Ectodermal cell (in vitro differentiated cells): ENCODE measurements around the gene DZANK1.

Experiments
- H3K27ac ChIP-seq: 2 replicates; pipeline ENCODE4 v1.7.0; 2013; ENCODE audit warnings: mild to moderate bottlenecking, low read depth, low read length; ENCODE audit not compliant: insufficient read depth, poor library complexity, severe bottlenecking
- H3K27me3 ChIP-seq: 2 replicates; pipeline ENCODE4 v1.7.0; 2013; ENCODE audit warnings: mild to moderate bottlenecking, low read length; ENCODE audit not compliant: insufficient read depth, control insufficient read depth, poor library complexity, severe bottlenecking
- H3K36me3 ChIP-seq: one replicate; pipeline ENCODE4 v1.7.0; 2013; ENCODE audit warnings: low read length; ENCODE audit not compliant: control insufficient read depth, insufficient read depth
- H3K4me1 ChIP-seq: one replicate; pipeline ENCODE4 v1.7.0; 2013; ENCODE audit warnings: low read length; ENCODE audit not compliant: control insufficient read depth, insufficient read depth
- H3K4me3 ChIP-seq: 2 replicates; pipeline ENCODE4 v1.7.0; 2013; ENCODE audit warnings: low read depth, low read length, control low read depth; ENCODE audit not compliant: insufficient read depth
- H3K9me3 ChIP-seq: 2 replicates; pipeline ENCODE4 v1.7.0; 2013; ENCODE audit warnings: mild to moderate bottlenecking, low read length, moderate library complexity; ENCODE audit not compliant: control insufficient read depth
- whole genome bisulfite sequencing, 2 experiments: methylation state at CpG; one replicate each; pipeline ENCODE4 v1.1.7; 2013; ENCODE audit warnings: missing lambda C conversion rate in 2 of 2; 5-methylcytosine and 5-hydroxymethylcytosine counted together

Gene DZANK1

DNA sequence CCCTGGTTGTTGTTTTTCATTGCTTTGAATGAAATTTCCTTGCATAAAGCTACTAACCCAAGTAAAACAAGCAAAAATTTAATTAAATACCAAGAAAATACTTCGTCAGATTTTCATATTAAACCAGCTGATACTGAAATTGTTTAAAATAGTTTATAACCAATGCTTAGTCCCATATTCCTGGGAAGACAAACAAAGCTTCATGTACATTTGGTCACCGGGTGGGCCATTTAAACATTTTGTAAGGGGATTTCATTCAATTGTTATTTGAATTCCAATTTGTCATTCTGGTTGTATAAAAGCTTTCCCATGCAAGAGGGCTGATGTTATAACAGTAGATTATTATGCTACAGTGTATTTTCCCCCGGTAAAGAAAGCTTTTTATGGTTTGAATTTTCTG is 30.8 kb upstream of the DZANK1 start:
- peak overlapping the region; percentile 86 for H3K27ac ChIP-seq
- H3K4me1 ChIP-seq: peaks cover 9% of the 10 kb centered on the region
- H3K27me3 ChIP-seq: no peaks in the 10 kb centered on the region
- peak overlapping the region; percentile 89 for H3K4me3 ChIP-seq
- whole genome bisulfite sequencing, 2 experiments: 83 to 99% methylated on average over 1 to 3 of the region's 3 CpGs
- peaks cover 11% of the 10 kb centered on the region for H3K36me3 ChIP-seq
- H3K9me3 ChIP-seq: no peaks in the 10 kb centered on the region

DNA sequence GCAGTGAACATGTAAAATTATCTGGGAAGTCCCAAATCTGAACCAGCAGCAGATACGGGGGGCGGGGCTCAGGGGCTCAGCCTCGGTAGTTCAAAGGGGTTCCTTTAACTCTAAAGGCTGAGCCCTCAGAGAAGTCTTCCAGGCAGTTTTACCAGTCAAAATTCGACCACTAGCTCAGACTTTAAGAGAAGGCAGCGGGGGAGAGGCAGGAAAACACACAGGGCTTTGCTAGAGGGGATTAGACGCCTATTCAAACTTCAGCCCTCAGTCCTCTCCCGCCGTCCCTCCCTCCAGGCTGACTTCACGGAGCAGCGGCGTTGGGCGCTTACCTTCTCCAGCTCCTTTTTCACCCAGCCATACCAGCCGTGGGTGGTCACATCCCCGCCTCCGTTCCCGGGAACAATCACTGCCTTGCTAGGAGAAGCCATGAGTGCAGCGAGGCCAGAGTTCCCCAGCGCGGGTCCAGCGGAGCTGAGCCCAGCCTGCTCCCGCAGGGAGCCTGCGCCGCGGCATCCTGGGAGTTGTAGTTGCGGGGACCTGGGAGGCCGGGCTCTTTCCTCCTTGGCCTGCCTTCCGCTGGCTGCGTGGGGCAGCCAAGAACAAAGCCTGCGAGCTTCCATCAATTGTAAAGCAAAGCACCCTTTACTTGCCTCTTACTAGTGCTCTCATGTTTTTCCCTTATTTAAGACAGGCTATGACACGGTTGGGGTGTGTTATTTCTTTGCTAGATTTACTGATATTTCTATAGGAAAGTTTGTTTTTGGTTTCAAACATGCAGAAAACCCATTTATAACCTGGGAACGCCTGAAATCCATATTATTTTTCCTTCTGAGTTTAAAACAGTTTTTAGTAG is 30.1 kb upstream of the DZANK1 start, which contains the start of gene RBBP9:
TSS of gene RBBP9 (minus strand) at position 486 of the 853 bp plus-strand sequence. CDS start at position 428, 58 bp downstream.
- Histone ChIP-seq H3K9me3 (no peaks in the 10 kb centered on the region), H3K4me3 (peak within 1 kb of the TSS; percentile 89), H3K36me3 (peaks cover 13% of the 10 kb centered on the region), H3K4me1 (peaks cover 9% of the 10 kb centered on the region), H3K27me3 (no peaks in the 10 kb centered on the region), H3K27ac (peak within 1 kb of the TSS; percentile 86)
- 0 to 4% methylated on average over 29 to 31 of the region's 31 CpGs for WGBS, 2 experiments

DNA sequence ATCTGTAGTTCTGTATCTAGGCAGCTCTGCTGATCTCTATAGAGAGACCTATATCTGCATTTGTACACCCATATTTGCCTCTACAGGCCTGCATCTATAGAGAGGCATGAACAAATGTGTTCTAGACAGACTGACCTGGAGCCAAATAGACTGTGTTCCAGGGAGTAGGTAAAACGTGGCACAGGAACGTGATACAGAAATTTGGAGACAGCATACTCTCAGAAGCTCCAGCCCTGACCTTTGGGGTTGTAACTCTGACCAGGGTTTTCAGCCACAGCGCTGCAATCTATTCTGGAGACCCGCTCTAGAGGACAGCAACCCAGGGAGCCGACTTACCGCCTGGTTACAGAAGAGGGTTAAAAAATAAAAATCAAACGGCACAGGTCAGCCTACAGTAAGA is 29.2 kb upstream of the DZANK1 start:
- H3K9me3 ChIP-seq: no peaks in the 10 kb centered on the region
- H3K36me3 ChIP-seq: peaks cover 13% of the 10 kb centered on the region
- peak overlapping the region; percentile 89 for H3K4me3 ChIP-seq
- H3K27ac ChIP-seq: no peak overlapping the region
- H3K4me1 ChIP-seq: peaks cover 9% of the 10 kb centered on the region
- H3K27me3 ChIP-seq: no peaks in the 10 kb centered on the region
- 53 to 55% methylated on average over 7 of the region's 7 CpGs for WGBS, 2 experiments

DNA sequence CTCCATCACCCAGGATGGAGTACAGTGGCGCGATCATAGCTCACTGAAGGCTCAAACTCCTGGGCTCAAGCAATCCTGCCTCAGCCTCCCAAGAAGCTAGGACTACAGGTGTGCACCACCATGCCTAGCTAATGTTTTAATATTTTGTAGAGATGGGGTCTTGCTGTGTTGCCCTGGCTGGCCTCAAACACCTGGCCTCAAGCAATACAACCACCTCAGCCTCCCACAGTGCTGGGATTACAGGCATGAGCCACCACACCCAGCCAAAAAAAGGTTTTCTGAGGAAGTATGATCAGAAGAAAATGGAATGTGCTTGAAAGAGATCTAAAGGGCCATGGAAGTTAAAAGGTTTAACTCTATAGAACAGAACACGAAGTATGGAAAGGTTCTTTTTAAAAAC is 21.5 kb upstream of the DZANK1 start:
- H3K4me1 ChIP-seq: no peaks in the 10 kb centered on the region
- no peak overlapping the region for H3K4me3 ChIP-seq
- H3K27ac ChIP-seq: no peak overlapping the region
- H3K36me3 ChIP-seq: peaks cover 15% of the 10 kb centered on the region
- H3K27me3 ChIP-seq: no peaks in the 10 kb centered on the region
- no peaks in the 10 kb centered on the region for H3K9me3 ChIP-seq
- 96 to 97% methylated on average over 3 of the region's 3 CpGs for WGBS, 2 experiments

DNA sequence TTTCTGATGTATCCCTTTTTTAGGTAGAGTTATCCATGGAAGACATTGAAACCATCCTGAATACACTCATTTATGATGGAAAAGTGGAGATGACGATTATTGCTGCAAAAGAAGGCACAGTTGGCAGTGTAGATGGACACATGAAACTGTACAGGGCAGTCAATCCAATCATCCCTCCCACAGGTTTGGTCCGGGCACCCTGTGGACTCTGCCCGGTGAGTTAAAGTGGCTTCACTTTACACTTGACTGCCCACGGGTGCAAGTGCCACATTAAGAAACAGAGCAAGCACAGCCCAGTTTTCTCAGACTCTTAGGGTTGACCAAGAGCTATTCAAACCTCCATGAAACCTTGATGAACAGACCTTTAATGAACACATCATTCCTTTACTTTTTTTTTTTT is 14.8 kb upstream of the DZANK1 start:
- WGBS, 2 experiments: 96 to 97% methylated on average over 4 of the region's 4 CpGs
- no peak overlapping the region for H3K4me3 ChIP-seq
- peaks cover 27% of the 10 kb centered on the region for H3K36me3 ChIP-seq
- H3K9me3 ChIP-seq: no peaks in the 10 kb centered on the region
- H3K27ac ChIP-seq: no peak overlapping the region
- no peaks in the 10 kb centered on the region for H3K27me3 ChIP-seq
- no peaks in the 10 kb centered on the region for H3K4me1 ChIP-seq

DNA sequence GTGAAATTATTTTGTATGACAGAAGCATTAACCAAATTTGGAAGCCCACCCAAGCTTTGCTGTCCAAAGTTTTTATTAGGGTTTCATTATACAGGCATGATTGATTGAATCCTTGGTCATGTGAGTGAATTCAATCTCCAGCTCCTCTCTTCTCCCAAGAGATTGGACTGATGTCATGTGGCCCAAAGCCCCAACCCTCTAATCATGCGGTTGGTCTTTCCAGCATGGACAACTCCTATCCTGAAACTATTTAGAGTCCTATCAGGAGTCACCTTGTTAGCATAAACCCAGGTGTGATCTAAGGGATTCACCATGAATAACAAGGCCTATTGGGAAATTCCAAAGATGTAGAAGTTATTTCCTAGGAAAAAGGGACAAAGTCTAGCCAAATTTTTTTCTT is 11.0 kb upstream of the DZANK1 start:
- Histone ChIP-seq H3K4me1 (no peaks in the 10 kb centered on the region), H3K9me3 (no peaks in the 10 kb centered on the region), H3K36me3 (peaks cover 21% of the 10 kb centered on the region), H3K27ac (no peak overlapping the region), H3K27me3 (no peaks in the 10 kb centered on the region), H3K4me3 (no peak overlapping the region)
- WGBS, 2 experiments: 92 to 95% methylated on average over 1 of the region's 1 CpG

DNA sequence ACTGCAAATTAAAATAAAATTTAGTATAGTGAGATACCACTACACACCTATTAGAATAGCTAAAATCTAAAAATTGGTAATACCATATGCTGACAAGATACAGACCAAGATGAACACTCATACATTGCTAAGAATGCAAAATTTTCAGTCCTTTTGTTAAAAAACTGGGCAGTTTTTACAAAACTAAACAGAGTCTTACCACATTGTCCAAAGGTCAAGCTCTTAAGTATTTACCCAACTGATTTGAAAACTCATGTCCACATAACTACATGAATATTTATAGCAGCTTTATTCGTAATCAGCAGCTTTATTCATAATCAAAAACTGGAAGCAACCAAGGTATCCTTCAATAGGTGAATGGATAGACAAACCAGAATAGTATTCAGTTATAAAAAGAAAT is 10.4 kb upstream of the DZANK1 start:
- H3K4me1 ChIP-seq: no peaks in the 10 kb centered on the region
- 80 to 100% methylated on average over 1 of the region's 1 CpG for WGBS, 2 experiments
- H3K36me3 ChIP-seq: peaks cover 21% of the 10 kb centered on the region
- H3K9me3 ChIP-seq: no peaks in the 10 kb centered on the region
- H3K4me3 ChIP-seq: no peak overlapping the region
- H3K27ac ChIP-seq: no peak overlapping the region
- H3K27me3 ChIP-seq: no peaks in the 10 kb centered on the region

DNA sequence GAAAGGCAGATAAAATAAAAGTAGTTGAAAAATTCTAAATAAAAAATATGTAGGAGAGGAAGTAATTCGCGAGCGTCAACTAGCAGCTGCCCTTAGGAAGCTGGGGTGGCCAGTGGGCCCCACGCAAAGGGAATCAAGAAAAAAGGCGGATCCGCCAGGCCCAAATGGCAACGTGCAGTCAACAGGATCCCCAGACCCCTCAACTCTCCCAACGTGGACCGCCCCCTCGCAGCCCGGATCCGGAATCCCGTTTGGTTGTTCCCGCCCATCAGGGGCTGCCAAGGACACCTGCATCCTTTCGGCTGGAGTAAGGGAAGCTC is 296 bp downstream of the DZANK1 start:
- H3K4me1 ChIP-seq: peaks cover 4% of the 10 kb centered on the region
- H3K27ac ChIP-seq: peak overlapping the region; percentile 100
- 0% methylated on average over 15 of the region's 15 CpGs for WGBS, 2 experiments
- no peaks in the 10 kb centered on the region for H3K9me3 ChIP-seq
- H3K36me3 ChIP-seq: peaks cover 4% of the 10 kb centered on the region
- H3K27me3 ChIP-seq: no peaks in the 10 kb centered on the region
- H3K4me3 ChIP-seq: peak overlapping the region; percentile 100

DNA sequence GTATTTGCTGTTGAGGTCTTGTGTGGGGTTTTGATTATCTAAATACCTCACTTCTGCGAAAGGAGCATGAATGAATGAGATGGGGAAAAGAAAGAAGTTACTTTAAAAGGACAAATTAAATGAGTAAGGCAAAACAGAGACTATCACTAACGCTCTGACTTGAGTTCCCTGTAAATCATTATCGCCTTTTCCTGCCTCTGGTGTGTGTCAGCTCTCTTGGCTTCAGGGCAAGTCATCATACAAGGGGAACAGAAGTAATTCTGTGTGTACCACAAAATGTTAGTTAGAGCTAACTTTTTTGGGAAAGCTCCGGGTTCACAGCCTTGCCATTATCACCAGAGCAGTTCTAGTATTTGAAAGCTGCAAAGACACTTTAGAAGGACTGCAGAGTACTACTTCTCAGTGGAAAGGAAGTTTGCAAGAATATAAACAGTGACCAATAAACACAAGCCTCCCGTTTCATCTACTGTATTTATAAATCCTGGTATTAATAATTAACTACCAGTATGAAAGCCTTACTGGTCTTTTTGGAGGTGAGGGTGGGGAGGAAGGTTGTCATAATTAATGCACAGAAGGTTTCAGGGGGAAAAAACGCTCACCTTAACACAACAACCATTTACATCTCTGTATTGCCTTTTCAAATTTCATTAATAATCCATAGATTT is 1.2 kb downstream of the DZANK1 start:
- Histone ChIP-seq H3K4me1 (peaks cover 4% of the 10 kb centered on the region), H3K9me3 (no peaks in the 10 kb centered on the region), H3K4me3 (peak overlapping the region; percentile 100), H3K36me3 (peaks cover 2% of the 10 kb centered on the region), H3K27ac (no peak overlapping the region), H3K27me3 (no peaks in the 10 kb centered on the region)
- WGBS, 2 experiments: 91 to 92% methylated on average over 5 of the region's 6 CpGs

DNA sequence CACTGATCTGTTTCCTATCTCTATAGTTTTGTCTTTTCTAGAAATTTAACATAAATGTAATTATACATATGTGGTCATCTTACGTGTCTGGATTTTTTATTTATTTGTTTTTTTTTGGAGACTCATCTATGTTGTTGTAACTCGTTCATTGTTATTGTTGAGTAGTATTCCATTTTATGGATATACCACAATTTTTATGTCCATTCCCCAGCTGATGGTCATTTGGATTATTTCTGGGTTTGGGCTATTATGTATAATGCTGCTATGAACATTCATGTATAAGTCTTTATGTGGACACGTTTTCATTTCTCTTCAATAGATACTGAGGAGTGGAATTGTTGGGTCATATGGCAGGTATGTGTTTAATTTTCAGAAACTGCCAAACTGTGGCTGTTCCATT is 10.2 kb downstream of the DZANK1 start:
- H3K9me3 ChIP-seq: no peaks in the 10 kb centered on the region
- no peaks in the 10 kb centered on the region for H3K4me1 ChIP-seq
- H3K27ac ChIP-seq: no peak overlapping the region
- no peaks in the 10 kb centered on the region for H3K27me3 ChIP-seq
- H3K36me3 ChIP-seq: no peaks in the 10 kb centered on the region
- no peak overlapping the region for H3K4me3 ChIP-seq
- 90 to 92% methylated on average over 2 of the region's 3 CpGs for WGBS, 2 experiments
